ENCODE measurements around the gene SYT12. TPM values are rescaled to one million over a fixed set of nuclear protein-coding genes. Genes with fewer than 3 reads are reported as not detected.
"Not testable (repeated sequence)": the region's sequence is repeated elsewhere in the genome, so short reads cannot be mapped to it uniquely, and the experiment has no call there.

SYT12 gene, protein sequence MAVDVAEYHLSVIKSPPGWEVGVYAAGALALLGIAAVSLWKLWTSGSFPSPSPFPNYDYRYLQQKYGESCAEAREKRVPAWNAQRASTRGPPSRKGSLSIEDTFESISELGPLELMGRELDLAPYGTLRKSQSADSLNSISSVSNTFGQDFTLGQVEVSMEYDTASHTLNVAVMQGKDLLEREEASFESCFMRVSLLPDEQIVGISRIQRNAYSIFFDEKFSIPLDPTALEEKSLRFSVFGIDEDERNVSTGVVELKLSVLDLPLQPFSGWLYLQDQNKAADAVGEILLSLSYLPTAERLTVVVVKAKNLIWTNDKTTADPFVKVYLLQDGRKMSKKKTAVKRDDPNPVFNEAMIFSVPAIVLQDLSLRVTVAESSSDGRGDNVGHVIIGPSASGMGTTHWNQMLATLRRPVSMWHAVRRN
- 0.06 TPM for polyA plus RNA-seq (2013, experiment 1 of 2; ENCODE audit: insufficient read length)
- 0.12 TPM for polyA plus RNA-seq (2013, experiment 2 of 2; ENCODE audit: insufficient read length)

- DNase-seq = no peak
Measured at GRCh38 chr11:67022961-67023956, at the start of gene SYT12. Gene SYT12 (plus strand): TSS chr11:67023134. CDS start chr11:67030145, 7,011 bp downstream.

GRCh38 chr11:66973956-66974580 lies 48.9 kb upstream of the SYT12 start:
- DNase-seq = no peak

DNA sequence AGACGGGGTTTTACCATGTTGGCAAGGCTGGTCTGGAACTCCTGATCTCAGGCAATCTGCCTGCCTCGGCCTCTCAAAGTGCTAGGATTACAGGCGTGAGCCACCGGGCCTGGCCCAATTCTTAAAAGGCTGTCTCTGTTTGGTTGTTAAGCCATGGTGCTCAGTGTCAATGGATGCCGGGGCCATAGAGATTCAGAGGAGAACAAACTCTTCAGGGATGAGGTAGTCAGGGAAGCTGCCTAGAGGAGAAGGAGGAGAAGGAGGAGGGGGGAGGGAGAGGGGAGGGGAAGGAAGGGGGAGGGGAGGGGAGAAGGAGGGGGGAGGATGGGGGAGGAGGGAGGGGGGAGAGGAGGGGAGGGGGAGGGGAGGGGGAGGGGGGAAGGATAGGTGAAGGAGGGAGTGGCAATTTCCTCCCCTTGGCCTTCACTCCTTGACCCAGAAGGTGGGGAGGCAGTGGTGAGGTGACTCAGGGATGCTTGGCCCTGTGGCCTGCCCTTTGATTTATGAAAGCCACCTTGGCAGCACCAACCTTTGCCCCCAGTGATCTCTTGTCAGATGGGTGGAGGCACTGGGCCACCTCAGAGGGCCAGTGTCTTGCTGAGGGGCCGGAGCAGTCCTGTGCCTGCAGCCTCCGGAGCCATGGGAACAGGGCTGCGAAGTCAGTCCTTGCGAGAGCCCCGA lies 48.1 kb upstream of the SYT12 start, which contains the start of gene C11orf86:
TSS of gene C11orf86 (plus strand) at position 581 of the 681 bp plus-strand sequence. CDS start at position 640, 59 bp downstream.
- peak; percentile 16 for DNase-seq

GRCh38 chr11:66975405-66976027 lies 47.4 kb upstream of the SYT12 start:
- DNase-seq = no peak

DNA sequence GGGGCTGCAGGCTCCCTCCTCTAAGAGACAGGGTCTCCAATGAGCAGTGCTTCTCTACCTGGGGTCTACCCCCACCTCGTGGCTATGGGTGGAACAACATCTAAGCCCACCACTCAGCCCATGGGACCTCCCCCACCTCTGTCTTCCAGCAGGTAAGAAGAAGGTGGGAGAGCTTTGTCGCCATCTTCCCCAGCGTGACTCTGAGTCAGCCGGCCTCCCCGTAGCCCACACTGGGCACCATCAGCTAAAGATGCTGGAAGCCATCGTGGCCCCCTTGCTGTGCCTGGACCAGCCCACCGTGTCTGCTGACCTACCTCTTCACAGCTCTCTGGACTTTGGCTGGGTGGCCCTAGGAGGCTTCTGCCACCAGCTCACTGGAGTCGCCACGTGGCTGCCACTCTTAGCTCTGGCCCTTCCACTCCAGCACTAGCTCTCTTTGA lies 46.9 kb upstream of the SYT12 start:
- DNase-seq = peak; percentile 17

DNA sequence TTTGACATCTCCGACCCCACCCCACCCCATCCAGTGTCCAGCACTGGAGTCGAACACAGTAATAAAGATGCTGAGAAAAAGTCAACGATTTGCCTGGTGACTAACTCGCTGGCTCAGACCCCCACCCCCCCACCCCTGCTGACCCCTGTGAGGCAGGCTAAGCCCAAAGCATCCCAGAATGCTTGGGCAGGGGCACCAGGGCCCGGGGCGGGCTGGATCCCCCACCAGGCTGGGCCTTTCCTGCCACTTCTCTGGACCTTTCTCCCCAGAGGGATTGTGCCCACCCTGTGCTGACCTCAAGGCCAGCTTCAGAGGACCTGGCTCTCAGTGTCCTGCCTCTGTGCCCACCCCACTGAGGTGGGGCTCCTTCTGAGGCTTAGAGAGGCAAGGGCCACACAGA lies 46.0 kb upstream of the SYT12 start:
- DNase-seq = no peak

GRCh38 chr11:66978229-66978628 lies 44.7 kb upstream of the SYT12 start:
- DNase-seq = no peak

DNA sequence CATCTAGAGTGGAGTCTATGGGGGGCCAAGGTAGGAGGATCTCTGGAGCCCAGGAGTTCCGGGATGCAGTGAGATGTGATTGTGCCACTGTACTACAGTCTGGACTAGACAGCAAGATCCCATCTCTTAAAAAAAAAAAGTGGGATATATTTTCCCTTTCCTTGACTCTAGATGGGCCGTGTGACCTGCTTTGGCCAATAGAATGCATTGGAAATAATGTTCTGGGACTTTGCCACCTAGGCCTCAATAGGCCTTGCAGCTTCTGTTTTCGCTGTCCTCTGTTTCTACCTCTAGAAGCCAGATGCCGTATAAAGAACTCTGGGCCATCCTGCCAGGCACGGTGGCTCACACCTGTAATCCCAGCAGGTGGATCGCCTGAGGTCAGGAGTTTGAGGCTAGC lies 44.2 kb upstream of the SYT12 start:
- DNase-seq = no peak

GRCh38 chr11:66979336-66979980 lies 43.5 kb upstream of the SYT12 start:
- peak; percentile 81 for DNase-seq

- DNase-seq = peak; percentile 96
Measured at GRCh38 chr11:66981976-66982578, 40.9 kb upstream of the SYT12 start.

DNA sequence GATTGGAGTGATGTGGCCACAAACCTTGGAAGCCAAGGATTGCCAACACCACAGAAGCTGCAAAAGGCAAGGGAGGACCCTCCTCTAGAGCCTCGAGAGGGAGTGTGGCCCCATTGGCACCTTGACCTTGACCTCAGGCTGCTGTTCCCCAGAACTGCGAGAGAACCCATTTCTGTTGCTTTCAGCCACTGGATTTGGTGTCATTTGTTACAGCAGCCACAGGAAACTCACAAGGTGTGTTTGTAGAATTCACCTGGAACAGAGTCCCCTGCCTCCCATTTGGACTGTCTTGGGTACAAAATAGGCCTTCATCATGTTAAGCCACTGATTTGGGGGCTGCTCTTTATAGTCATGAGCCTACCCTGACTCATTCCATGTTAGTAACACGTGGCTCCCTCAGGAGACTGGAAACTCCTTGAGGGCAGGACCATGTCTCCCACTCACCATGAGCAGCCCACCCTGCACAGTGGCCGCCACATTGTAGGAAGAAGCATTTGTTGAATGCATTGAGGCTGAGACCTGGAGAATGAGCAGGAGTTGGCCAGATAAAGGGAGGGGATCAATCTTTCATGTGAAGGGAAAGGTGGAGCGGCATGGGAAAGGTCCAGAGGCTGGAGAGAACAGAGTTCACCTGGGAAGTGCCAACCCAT lies 39.5 kb upstream of the SYT12 start:
- DNase-seq = no peak

- no peak for DNase-seq
Measured at GRCh38 chr11:66985508-66986177, 37.3 kb upstream of the SYT12 start.

DNA sequence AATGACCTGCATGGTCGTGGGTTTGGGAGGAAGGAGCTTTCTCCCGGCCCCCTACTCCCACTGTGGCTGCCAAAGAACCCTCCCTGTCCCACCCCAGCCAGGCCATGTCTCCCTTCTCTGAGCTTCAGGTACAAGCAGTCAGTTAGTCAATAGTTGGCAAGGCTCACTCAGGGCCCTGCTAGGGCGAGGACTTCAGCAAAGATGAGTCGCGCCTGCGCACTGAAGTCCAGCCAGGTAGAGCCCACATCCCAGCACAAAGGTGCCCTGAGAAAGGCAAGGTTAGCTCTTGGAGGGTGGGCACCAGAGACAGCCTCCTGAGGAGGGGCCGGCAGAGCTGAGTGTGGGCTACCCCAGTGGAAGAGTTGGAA lies 36.8 kb upstream of the SYT12 start:
- no peak for DNase-seq

DNA sequence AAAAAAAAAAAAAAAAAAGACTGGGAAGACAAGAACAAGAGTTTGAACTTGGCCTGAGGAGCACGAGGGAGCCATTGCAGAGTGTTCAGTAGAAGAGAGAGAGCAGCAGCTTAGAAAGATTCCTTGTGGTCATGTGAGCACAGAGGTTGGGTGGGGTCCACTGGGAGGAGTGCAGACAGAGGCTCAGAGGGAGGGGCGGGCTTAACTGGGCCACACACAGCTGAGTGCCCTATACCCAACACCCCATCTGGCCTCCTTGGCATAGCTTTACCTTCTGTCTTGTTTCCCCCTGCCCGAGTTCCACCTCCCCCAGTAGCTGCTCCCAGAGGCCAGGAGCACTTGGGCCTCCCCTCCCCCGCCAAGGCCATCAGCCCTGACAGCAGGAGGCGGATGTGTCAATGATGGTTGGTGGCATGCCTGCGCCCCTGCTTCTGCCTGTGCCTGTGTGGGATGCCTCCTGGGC lies 35.7 kb upstream of the SYT12 start:
- peak; percentile 21 for DNase-seq

DNA sequence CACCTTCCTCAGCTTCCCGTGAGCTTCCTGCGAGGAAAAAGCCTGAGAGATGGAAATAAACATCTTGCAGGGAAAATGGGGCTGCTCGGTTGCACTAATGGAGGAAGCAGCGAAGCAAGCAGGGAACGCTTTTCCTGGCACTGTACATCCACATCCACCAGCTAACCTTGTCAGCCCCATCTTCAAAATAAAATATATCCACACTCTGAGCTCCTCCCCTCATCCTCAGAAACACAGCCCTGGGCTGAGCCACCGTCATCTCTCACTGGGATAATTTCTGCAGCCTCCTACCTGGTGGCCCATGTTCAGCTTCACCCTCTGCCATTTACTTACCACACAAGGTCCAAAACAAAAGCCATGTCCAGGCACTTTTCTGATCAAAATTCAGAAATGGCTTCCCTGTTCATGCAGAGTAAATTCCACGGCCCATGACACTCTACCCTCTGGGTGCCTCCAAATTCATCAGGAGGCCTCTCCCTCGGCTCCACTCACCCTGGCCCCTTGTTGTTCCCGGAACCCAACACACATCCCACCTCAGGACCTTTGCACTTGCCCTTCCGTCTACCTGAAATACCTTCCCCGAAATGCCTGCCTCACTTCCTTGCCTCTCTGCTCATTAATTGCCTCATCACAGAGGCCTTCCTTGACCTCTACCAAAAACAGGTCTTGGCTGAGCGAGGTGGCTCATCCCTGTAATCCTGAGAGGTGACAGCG lies 34.9 kb upstream of the SYT12 start:
- no peak for DNase-seq

GRCh38 chr11:66988741-66989140 lies 34.2 kb upstream of the SYT12 start:
- not testable (repeated sequence) for DNase-seq

DNA sequence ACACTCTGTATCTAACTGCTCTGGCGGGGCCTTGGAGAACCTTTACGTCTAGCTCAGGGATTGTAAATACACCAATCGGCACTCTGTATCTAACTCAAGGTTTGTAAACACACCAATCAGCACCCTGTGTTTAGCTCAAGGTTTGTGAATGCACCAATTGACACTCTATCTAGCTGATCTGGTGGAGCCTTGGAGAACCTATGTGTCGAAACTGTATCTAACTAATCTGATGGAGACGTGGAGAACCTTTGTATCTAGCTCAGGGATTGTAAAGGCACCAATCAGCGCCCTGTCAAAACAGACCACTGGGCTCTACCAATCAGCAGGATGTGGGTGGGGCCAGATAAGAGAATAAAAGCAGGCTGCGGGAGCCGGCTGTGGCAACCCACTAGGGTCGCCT lies 33.6 kb upstream of the SYT12 start:
- not testable (repeated sequence) for DNase-seq

- no peak for DNase-seq
Measured at GRCh38 chr11:66992041-66992440, 30.9 kb upstream of the SYT12 start.
